GM12892 (cell line): ENCODE data around the gene SALL1.

ENCODE experiments used
- POLR2A ChIP-seq: IDR thresholded peaks from 2 replicates; pipeline ENCODE4 v1.6.1; 2011; ENCODE audit warnings: low read depth, low read length, control low read depth
- POLR2AphosphoS5 ChIP-seq: IDR thresholded peaks from 2 replicates; pipeline ENCODE4 v1.6.1; 2011; ENCODE audit warnings: low read depth, low read length, control low read depth
- TAF1 ChIP-seq: IDR thresholded peaks from 2 replicates; pipeline ENCODE4 v1.6.1; 2011; ENCODE audit warnings: low read depth, mild to moderate bottlenecking, control low read depth, low read length, borderline replicate concordance

GRCh38 chr16:51140112-51140511, 11.0 kb downstream of the SALL1 start:
- TF ChIP-seq POLR2A (no peak), TAF1 (no peak), POLR2AphosphoS5 (no peak)
